T-helper 2 cell treated with Interferon-gamma antibody and Interleukin-4, amounts not matched to agents 100 ng/mL and 5 ng/mL, for 36 hours (primary cell): ENCODE data around the gene GATAD2A. TPM values are rescaled to one million over a fixed set of nuclear protein-coding genes. Genes with fewer than 3 reads are reported as not detected.
"Not testable (repeated sequence)": the region's sequence is repeated elsewhere in the genome, so short reads cannot be mapped to it uniquely, and the experiment has no call there.

Experiments used
- intact Hi-C: fragments of 100-400 bp; cut with micrococcal nuclease; formaldehyde crosslinking; loops from one replicate; pipeline ENCODE4 v1.15.1; 2023
- total RNA-seq: library from RNA; stranded (reverse); gene quantifications from 2 replicates; pipeline ENCODE4 v1.2.3, GENCODE V29; 2022

Gene GATAD2A
- 123 and 129 TPM in 2 replicates for total RNA-seq

- intact Hi-C loops: loop anchor here (1.0 to 10.0 kb wide), 4 partner anchors 20 to 370 kb away; partner anchors contain the start of genes ARMC6, BORCS8, RFXANK and SUGP2
Observed at GRCh38 chr19:19404879-19405860, at the start of gene GATAD2A. TSS of gene GATAD2A (plus strand) at chr19:19405675. CDS start at chr19:19465346, 59,671 bp downstream.

- intact Hi-C loops: no loop called here
Observed at GRCh38 chr19:19356500-19356899, 49.0 kb upstream of the GATAD2A start.

GRCh38 chr19:19356901-19357566 lies 48.4 kb upstream of the GATAD2A start:
- intact Hi-C loops: no loop called here

- intact Hi-C loops: loop anchor here (5.0 kb wide), 1 partner anchor 39 kb away; the partner anchor contains the start of genes MAU2 and SUGP1
Observed at GRCh38 chr19:19361075-19361594, 44.3 kb upstream of the GATAD2A start.

- intact Hi-C loops: loop anchor here (5.0 kb wide), 1 partner anchor 40 kb away; the partner anchor contains the start of genes MAU2 and SUGP1
Observed at GRCh38 chr19:19362075-19362474, 43.4 kb upstream of the GATAD2A start.

GRCh38 chr19:19366434-19367396 lies 38.8 kb upstream of the GATAD2A start:
- intact Hi-C loops: loop anchor here (1.0 to 2.0 kb wide), 2 partner anchors 18 to 124 kb away; no protein-coding TSS in a partner anchor

GRCh38 chr19:19368087-19368486 lies 37.4 kb upstream of the GATAD2A start:
- intact Hi-C loops: no loop called here

- intact Hi-C loops: no loop called here
Observed at GRCh38 chr19:19371059-19371458, 34.4 kb upstream of the GATAD2A start.

- intact Hi-C loops: no loop called here
Observed at GRCh38 chr19:19372656-19373416, 32.6 kb upstream of the GATAD2A start.

GRCh38 chr19:19379527-19379926 lies 25.9 kb upstream of the GATAD2A start:
- intact Hi-C loops: no loop called here

- intact Hi-C loops: not testable (repeated sequence)
Observed at GRCh38 chr19:19380316-19380715, 25.2 kb upstream of the GATAD2A start.

- intact Hi-C loops: no loop called here
Observed at GRCh38 chr19:19381007-19381926, 24.2 kb upstream of the GATAD2A start.

- intact Hi-C loops: no loop called here
Observed at GRCh38 chr19:19382118-19382517, 23.4 kb upstream of the GATAD2A start.

- intact Hi-C loops: loop anchor here (2.0 kb wide), 2 partner anchors 18 to 192 kb away; partner anchors contain the start of genes BORCS8 and RFXANK
Observed at GRCh38 chr19:19384486-19384885, 21.0 kb upstream of the GATAD2A start.

GRCh38 chr19:19385131-19385895 lies 20.2 kb upstream of the GATAD2A start:
- intact Hi-C loops: loop anchor here (1.0 to 5.0 kb wide), 7 partner anchors 19 to 278 kb away; partner anchors contain the start of genes ATP13A1, BORCS8, GATAD2A and MAU2

GRCh38 chr19:19385896-19386869 lies 19.3 kb upstream of the GATAD2A start:
- intact Hi-C loops: loop anchor here (1.0 to 5.0 kb wide), 7 partner anchors 19 to 277 kb away; partner anchors contain the start of genes ATP13A1, BORCS8, GATAD2A and MAU2
